NCI-H1092 treated with DMSO at 0.1 percent for 48 hours (cell line): ENCODE results near the gene CHST3.
"Not testable (repeated sequence)": the region's sequence is repeated elsewhere in the genome, so short reads cannot be mapped to it uniquely, and the experiment has no call there.

Experiments used
- DNase-seq: peaks from one replicate; lab custom pipeline; 2025; lab: John Stamatoyannopoulos, UW

CHST3 gene

DNA sequence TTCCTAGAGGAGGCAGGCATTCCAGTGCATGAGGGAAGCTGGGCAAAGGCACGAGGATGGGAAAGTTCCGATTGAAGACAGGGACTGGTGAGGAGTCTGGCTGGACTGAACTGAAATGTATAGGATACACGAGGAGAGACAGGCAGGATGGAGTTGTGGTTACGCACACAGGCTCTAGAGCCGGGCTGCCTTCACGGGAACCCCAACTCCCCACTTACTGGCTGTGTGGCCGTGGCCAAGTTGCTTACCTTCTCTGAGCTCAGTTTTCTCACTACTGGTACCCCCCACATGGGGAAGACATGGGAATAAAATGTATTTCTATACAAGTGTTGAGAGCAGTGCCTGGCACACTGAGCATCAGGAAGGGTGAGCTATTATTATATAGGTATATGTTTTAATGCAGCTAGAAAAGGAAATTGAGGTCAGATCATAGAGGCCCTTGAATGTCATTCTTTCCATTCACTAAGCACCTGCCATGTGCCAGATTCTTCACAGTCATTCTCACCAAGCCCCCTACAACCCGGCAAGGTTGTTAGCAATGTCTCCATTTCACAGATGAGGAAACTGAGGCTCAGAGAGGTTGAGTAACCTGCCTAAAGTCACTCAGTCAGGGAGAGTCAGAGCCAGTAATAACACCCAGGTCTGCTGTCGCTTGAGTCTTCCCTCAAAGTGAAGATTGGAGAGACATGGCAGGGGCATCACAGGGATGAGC lies 9.7 kb downstream of the CHST3 start:
- DNase-seq, result no peak

GRCh38 chr10:71974489-71975021 lies 10.4 kb downstream of the CHST3 start:
- no peak for DNase-seq

GRCh38 chr10:71975087-71975870 lies 11.1 kb downstream of the CHST3 start:
- no peak for DNase-seq

- DNase-seq, result no peak
Observed at GRCh38 chr10:71975871-71976725, 11.9 kb downstream of the CHST3 start.

- not testable (repeated sequence) for DNase-seq
Observed at GRCh38 chr10:71977614-71977903, 13.4 kb downstream of the CHST3 start.

- no peak for DNase-seq
Observed at GRCh38 chr10:71978476-71978875, 14.3 kb downstream of the CHST3 start.

DNA sequence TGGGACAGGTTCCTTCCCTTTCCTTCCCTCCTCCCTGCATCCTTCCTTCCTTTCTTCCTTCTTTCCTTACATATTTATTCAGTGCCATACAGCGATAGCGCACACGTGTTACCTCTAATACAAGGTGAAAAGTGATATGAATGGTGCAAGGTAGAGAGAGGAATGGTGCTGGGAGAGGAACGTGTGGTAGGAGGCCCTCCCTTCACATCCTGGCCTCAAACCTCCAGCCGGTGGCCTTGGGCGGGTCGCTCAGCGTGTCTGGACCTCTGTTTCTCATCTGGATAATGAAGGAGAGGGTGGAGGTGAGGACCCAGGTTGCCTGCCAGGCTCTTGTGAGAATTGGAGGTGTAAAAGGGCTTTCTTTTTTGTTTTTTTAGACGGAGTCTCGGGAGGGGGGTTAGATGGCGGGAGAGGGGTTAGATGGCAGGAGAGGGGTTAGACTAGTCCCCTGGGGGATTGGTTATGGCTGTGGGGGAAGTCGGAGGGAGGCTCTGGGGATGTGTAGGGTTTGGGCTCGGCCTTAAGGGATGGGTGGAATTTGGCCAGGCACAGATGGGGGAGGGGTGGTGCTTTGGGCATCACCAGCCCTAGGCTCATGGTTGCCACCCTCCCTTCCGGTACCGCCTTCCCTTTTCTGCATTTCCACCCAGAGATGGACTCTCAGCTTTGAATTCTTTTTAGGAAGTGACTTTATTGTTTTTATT lies 14.9 kb downstream of the CHST3 start:
- DNase-seq, result no peak

GRCh38 chr10:71979692-71980062 lies 15.5 kb downstream of the CHST3 start:
- DNase-seq, result no peak

- DNase-seq, result no peak
Observed at GRCh38 chr10:71980181-71981014, 16.2 kb downstream of the CHST3 start.

GRCh38 chr10:71981015-71981875 lies 17.1 kb downstream of the CHST3 start:
- DNase-seq, result no peak

DNA sequence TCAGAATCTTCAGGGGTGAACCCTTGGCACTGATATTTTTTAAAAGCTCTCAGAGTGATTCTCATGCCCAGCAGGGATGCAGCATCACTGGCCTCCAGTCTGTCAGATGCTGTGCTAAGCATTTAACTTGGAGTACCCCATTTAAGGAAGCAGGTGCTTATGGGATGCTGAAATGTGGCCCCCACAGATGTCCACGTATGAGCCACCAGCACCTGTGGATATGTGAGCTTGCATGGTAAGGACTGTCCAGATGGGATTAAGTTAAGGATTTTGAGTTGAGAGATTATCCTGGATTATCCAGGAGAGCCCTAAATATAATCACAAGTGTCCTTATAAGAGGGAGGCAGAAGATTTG lies 17.7 kb downstream of the CHST3 start:
- no peak for DNase-seq

DNA sequence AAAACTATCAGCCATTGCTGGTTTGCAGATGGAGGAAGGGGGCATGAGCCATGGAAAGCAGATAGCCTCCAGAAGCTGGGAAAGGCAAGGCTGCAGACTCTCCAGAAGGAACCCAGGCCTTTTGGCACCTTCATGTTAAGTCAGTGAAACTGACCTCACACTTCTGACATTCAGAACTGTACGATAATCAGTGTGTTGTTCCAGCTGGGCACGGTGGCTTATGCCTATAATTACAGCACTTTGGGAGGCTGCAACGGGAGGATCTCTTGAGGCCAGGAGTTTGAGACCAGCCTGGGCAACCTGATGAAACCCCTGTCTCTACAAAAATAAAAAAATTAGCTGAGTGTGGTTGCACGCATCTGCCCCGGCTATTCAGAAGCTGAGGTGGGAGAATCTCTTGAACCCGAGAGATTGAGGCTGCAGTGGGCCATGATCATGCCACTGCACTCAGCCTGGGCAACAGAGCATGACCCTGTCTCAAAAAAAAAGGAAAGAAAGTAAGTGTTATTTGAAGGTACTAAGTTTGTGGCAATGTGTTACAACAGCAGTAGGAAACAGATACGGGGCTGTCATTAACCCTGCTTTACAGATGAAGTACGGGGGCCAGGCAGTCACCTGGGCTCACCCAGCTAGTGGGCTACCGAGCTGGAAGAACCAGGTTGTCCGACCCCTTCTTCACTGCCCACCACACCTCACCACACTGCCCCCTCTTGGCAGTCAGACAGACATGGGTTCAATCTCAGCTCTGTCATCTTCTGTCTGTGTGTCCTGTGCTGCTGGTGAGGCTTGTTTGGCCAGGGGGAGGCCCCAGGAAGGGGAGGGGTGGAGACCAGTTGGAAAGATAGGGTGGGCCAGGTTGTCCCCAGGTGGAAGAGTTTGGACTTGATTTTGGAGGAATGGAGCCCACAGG lies 18.3 kb downstream of the CHST3 start:
- DNase-seq, result no peak

DNA sequence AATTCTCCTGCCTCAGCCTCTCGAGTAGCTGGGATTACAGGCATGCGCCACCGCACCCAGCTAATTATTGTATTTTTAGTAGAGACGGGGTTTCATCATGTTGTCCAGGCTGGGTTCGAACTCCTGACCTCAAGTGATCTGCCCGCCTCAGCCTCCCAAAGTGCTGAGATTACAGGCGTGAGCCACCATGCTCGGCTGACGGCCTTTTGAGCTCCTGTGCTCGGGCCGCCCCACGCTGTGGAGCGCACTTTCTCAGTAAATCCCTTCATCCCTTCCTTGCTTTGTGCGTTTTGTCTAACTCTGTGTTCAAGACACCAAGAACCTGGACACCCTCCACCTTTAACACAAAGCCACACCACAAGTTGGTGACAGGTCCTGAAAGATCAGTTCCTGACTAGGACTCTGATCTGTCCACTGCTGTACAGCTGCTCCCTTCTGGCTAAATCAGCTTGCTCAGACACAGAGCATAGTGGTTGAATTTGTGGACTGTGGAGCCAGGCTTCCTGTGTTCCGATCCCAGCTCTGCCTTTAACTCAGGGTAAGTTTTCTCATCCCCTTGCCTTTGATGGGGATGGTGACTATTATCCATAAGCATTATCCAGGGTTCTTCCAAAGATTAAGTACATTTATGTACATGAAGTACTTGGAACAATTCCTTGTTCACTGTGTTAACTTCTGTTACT lies 20.1 kb downstream of the CHST3 start:
- no peak for DNase-seq

GRCh38 chr10:71984809-71985388 lies 20.7 kb downstream of the CHST3 start:
- no peak for DNase-seq

GRCh38 chr10:71985542-71986250 lies 21.5 kb downstream of the CHST3 start:
- no peak for DNase-seq

- not testable (repeated sequence) for DNase-seq
Observed at GRCh38 chr10:71988895-71989294, 24.7 kb downstream of the CHST3 start.

- DNase-seq, result no peak
Observed at GRCh38 chr10:71989661-71990454, 25.7 kb downstream of the CHST3 start.
